H9 (cell line): ENCODE results near the gene TIGD6. TPM values are rescaled to one million over a fixed set of nuclear protein-coding genes. Genes with fewer than 3 reads are reported as not detected.

Experiments
- DNase-seq: peaks from one replicate; pipeline ENCODE4 v3.0.0-alpha.2; 2017
- H2AFZ ChIP-seq: one replicate; pipeline ENCODE4 v1.6.1; 2013; ENCODE audit warnings: mild to moderate bottlenecking, low read length, control low read depth, moderate library complexity
- H2AK5ac ChIP-seq: 2 replicates; pipeline ENCODE4 v1.6.1; 2013; ENCODE audit warnings: low read length, control low read depth, mixed read lengths; ENCODE audit not compliant: insufficient read length
- H2BK120ac ChIP-seq: one replicate; pipeline ENCODE4 v1.6.1; 2013; ENCODE audit warnings: low read depth, mild to moderate bottlenecking, low read length, control low read depth, inconsistent platforms; ENCODE audit not compliant: poor library complexity, severe bottlenecking
- H2BK12ac ChIP-seq: 2 replicates; pipeline ENCODE4 v1.6.1; 2013; ENCODE audit warnings: low read length, control low read depth, mixed read lengths, low read depth; ENCODE audit not compliant: insufficient read length
- H2BK15ac ChIP-seq: 2 replicates; pipeline ENCODE4 v1.6.1; 2013; ENCODE audit warnings: low read depth, low read length, control low read depth
- H2BK20ac ChIP-seq: one replicate; pipeline ENCODE4 v1.6.1; 2013; ENCODE audit warnings: low read depth, mild to moderate bottlenecking, low read length, control low read depth, inconsistent platforms; ENCODE audit not compliant: poor library complexity, severe bottlenecking
- H2BK5ac ChIP-seq: 2 replicates; pipeline ENCODE4 v1.6.1; 2013; ENCODE audit warnings: low read length, control low read depth, mixed read lengths; ENCODE audit not compliant: insufficient read length
- H3K14ac ChIP-seq: 2 replicates; pipeline ENCODE4 v1.6.1; 2013; ENCODE audit warnings: low read length, control low read depth; ENCODE audit not compliant: insufficient read depth
- H3K18ac ChIP-seq: 2 replicates; pipeline ENCODE4 v1.6.1; 2013; ENCODE audit warnings: low read depth, mild to moderate bottlenecking, mixed read lengths, low read length, control low read depth; ENCODE audit not compliant: insufficient read length
- H3K23ac ChIP-seq: 2 replicates; pipeline ENCODE4 v1.6.1; 2013; ENCODE audit warnings: low read length, control low read depth, mixed read lengths, low read depth; ENCODE audit not compliant: insufficient read length
- H3K23me2 ChIP-seq: 2 replicates; pipeline ENCODE4 v1.6.1; 2013; ENCODE audit warnings: low read depth, mild to moderate bottlenecking, mixed read lengths, low read length, control low read depth; ENCODE audit not compliant: insufficient read length, poor library complexity, severe bottlenecking
- H3K27ac ChIP-seq: 2 replicates; pipeline ENCODE4 v1.5.1; 2013; ENCODE audit warnings: low read length, control low read depth, mixed read lengths, low read depth; ENCODE audit not compliant: insufficient read length
- H3K27me3 ChIP-seq: 2 replicates; pipeline ENCODE4 v1.6.1; 2013; ENCODE audit warnings: low read length, control low read depth, inconsistent platforms; ENCODE audit not compliant: insufficient read depth
- H3K4ac ChIP-seq: 2 replicates; pipeline ENCODE4 v1.6.1; 2013; ENCODE audit warnings: low read depth, mild to moderate bottlenecking, control low read depth, inconsistent platforms, low read length, moderate library complexity
- H3K4me1 ChIP-seq: 2 replicates; pipeline ENCODE4 v1.6.1; 2013; ENCODE audit warnings: low read length, control low read depth, inconsistent platforms; ENCODE audit not compliant: insufficient read depth
- H3K4me2 ChIP-seq: 2 replicates; pipeline ENCODE4 v1.6.1; 2013; ENCODE audit warnings: low read length, control low read depth, mixed read lengths; ENCODE audit not compliant: insufficient read length, insufficient read depth
- H3K56ac ChIP-seq: 2 replicates; pipeline ENCODE4 v1.6.1; 2013; ENCODE audit warnings: low read depth, mild to moderate bottlenecking, mixed read lengths, low read length, control low read depth; ENCODE audit not compliant: insufficient read length
- H3K79me1 ChIP-seq: 2 replicates; pipeline ENCODE4 v1.6.1; 2013; ENCODE audit warnings: low read depth, mild to moderate bottlenecking, moderate library complexity, low read length, control low read depth, inconsistent platforms; ENCODE audit not compliant: insufficient read depth, poor library complexity, severe bottlenecking
- H3K79me2 ChIP-seq: 2 replicates; pipeline ENCODE4 v1.6.1; 2013; ENCODE audit warnings: low read length, control low read depth, inconsistent platforms; ENCODE audit not compliant: insufficient read depth
- H3K9ac ChIP-seq: 2 replicates; pipeline ENCODE4 v1.6.1; 2013; ENCODE audit warnings: low read length, control low read depth, mixed read lengths; ENCODE audit not compliant: insufficient read length; ENCODE audit errors: extremely low read depth
- H3K9me3 ChIP-seq: one replicate; pipeline ENCODE4 v1.6.1; 2013; ENCODE audit warnings: low read depth, low read length, inconsistent platforms; ENCODE audit not compliant: control insufficient read depth
- H3T11ph ChIP-seq: one replicate; pipeline ENCODE4 v1.6.1; 2013; ENCODE audit warnings: mild to moderate bottlenecking, low read length, control low read depth, inconsistent platforms
- H4K20me1 ChIP-seq: one replicate; pipeline ENCODE4 v1.6.1; 2013; ENCODE audit not compliant: control insufficient read depth, insufficient read length, insufficient read depth
- H4K5ac ChIP-seq: 2 replicates; pipeline ENCODE4 v1.6.1; 2013; ENCODE audit warnings: low read depth, mild to moderate bottlenecking, mixed read lengths, low read length, control low read depth; ENCODE audit not compliant: insufficient read length
- H4K8ac ChIP-seq: replicated peaks from 2 replicates; pipeline ENCODE4 v1.6.1; 2013; ENCODE audit warnings: low read length, control low read depth, mixed read lengths, low read depth; ENCODE audit not compliant: insufficient read length
- H4K91ac ChIP-seq: 2 replicates; pipeline ENCODE4 v1.6.1; 2013; ENCODE audit warnings: low read depth, mild to moderate bottlenecking, moderate library complexity, mixed read lengths, low read length, control low read depth; ENCODE audit not compliant: insufficient read length
- H3K27ac Mint-ChIP-seq, 3 experiments: 2 replicates in 2 of 3; 3 replicates in 1 of 3; pipeline ENCODE4 v1.8.0; 2020 to 2021; ENCODE audit warnings: mixed read lengths in 3 of 3, mild to moderate bottlenecking in 1 of 3, moderate library complexity in 1 of 3
- H3K27me3 Mint-ChIP-seq: 2 replicates; pipeline ENCODE4 v1.8.0; 2021; ENCODE audit warnings: low read depth, mild to moderate bottlenecking, moderate library complexity, mixed read lengths
- H3K36me3 Mint-ChIP-seq, 3 experiments: 2 replicates in 2 of 3; 3 replicates in 1 of 3; pipeline ENCODE4 v1.8.0; 2020 to 2021; ENCODE audit warnings: low read depth in 3 of 3, mixed read lengths in 3 of 3; ENCODE audit not compliant: insufficient read depth in 1 of 3
- H3K4me1 Mint-ChIP-seq, 2 experiments: 2 replicates each; pipeline ENCODE4 v1.8.0; 2020; ENCODE audit warnings: mixed read lengths in 2 of 2
- H3K4me3 Mint-ChIP-seq, 2 experiments: 2 replicates in 1 of 2; 3 replicates in 1 of 2; pipeline ENCODE4 v1.8.0; 2020 to 2021; ENCODE audit warnings: mild to moderate bottlenecking in 2 of 2, mixed read lengths in 2 of 2, moderate library complexity in 1 of 2
- H3K9me3 Mint-ChIP-seq, 2 experiments: 2 replicates in 1 of 2; 3 replicates in 1 of 2; pipeline ENCODE4 v1.8.0; 2020; ENCODE audit warnings: mild to moderate bottlenecking in 2 of 2, mixed read lengths in 2 of 2, moderate library complexity in 1 of 2
- CTCF ChIP-seq: fragments of 200-600 bp; sonication (generic); conservative IDR thresholded peaks from 3 replicates; pipeline ENCODE4 v1.8.0; 2021; ENCODE audit warnings: antibody characterized with exemption, mild to moderate bottlenecking
- total RNA-seq: library from RNA; stranded (reverse); gene quantifications from 2 replicates; pipeline ENCODE4 v1.2.1, GENCODE V29; 2021

TIGD6 gene
- total RNA-seq, 1 experiment from 2014 or later, result 1.8 TPM

DNA sequence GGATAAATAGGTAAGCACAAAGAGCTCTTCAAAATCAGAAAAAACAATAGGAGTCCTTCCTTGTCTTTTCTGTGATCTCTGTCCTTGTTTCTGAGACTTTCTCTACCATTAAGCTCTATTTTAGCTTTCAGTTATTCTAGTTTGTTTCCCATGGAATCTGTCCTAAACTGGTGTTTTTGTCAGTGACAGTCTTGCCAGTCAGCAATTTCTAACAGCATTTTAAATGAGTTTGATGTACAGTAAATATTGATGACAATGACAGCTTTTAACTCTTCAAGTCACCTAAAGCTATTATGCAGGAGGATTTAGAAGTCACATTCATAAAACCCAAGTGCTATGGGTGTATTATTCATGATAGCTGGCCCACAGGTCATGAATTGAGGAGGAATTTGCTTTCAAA, 17.9 kb downstream of the TIGD6 start:
- no peaks in the 10 kb centered on the region for H3K79me1 ChIP-seq
- no peak overlapping the region for H3T11ph ChIP-seq
- Mint-ChIP-seq H3K9me3 (no peaks in the 10 kb centered on the region), H3K36me3 (peaks cover 0 to 5% (median 0%) of the 10 kb centered on the region in 3 experiments; a peak in 3 of 7 replicates), H3K27ac (no peak overlapping the region), H3K4me3 (no peak overlapping the region), H3K4me1 (peaks cover 0 to 8% of the 10 kb centered on the region in 2 experiments; a peak in 2 of 4 replicates), H3K27me3 (no peaks in the 10 kb centered on the region)
- no peak overlapping the region for H2BK15ac ChIP-seq
- H2AFZ ChIP-seq, result no peak overlapping the region
- no peaks in the 10 kb centered on the region for H3K79me2 ChIP-seq
- H2BK120ac ChIP-seq, result no peak overlapping the region
- no peak overlapping the region for H3K18ac ChIP-seq
- H4K20me1 ChIP-seq, result no peaks in the 10 kb centered on the region
- H2BK12ac ChIP-seq, result no peak overlapping the region
- H3K4ac ChIP-seq, result no peak overlapping the region
- no peak overlapping the region for H4K5ac ChIP-seq
- H3K56ac ChIP-seq, result no peak overlapping the region
- no peaks in the 10 kb centered on the region for H3K4me1 ChIP-seq
- no peaks in the 10 kb centered on the region for H3K27me3 ChIP-seq
- no peak overlapping the region for H4K91ac ChIP-seq
- H2BK20ac ChIP-seq, result no peak overlapping the region
- no peak overlapping the region for H3K14ac ChIP-seq
- H4K8ac ChIP-seq, result no peak overlapping the region
- no peak for DNase-seq
- no peak overlapping the region for H2AK5ac ChIP-seq
- no peak overlapping the region for H2BK5ac ChIP-seq
- H3K27ac ChIP-seq, result no peak overlapping the region
- no peak overlapping the region for H3K4me2 ChIP-seq
- no peaks in the 10 kb centered on the region for H3K9me3 ChIP-seq
- no peak overlapping the region for H3K23ac ChIP-seq
- no peak for TF ChIP-seq CTCF
- no peak overlapping the region for H3K9ac ChIP-seq
- no peaks in the 10 kb centered on the region for H3K23me2 ChIP-seq
